Measurements from ENCODE around the gene ELL2. TPM values are rescaled to one million over a fixed set of nuclear protein-coding genes. Genes with fewer than 3 reads are reported as not detected.
"Not testable (repeated sequence)": the region's sequence is repeated elsewhere in the genome, so short reads cannot be mapped to it uniquely, and the experiment has no call there.

ELL2 gene
- total RNA-seq, 2 donors from 2014 or later = 80.0 to 104 TPM

GRCh38 chr5:95853490-95853889 is 108.2 kb downstream of the ELL2 start:
- Histone ChIP-seq H3K36me3 (no peaks in the 10 kb centered on the region), H3K4me1 (replicated peaks) (no peaks in the 10 kb centered on the region), H3K4me3 (no peak overlapping the region), H3K27ac (no peak overlapping the region), H3K27me3 (replicated peaks; ENCODE audit: insufficient read depth) (no peaks in the 10 kb centered on the region), H3K9me3 (no peaks in the 10 kb centered on the region)
- intact Hi-C loops (cut with DNase I) = no loop called here
- DNase-seq (ENCODE audit: low spot score) = no peak
- 90% methylated on average over 3 of the region's 3 CpGs for WGBS
- TF ChIP-seq CTCF (IDR thresholded peaks at IDR 0.05) = no peak
- TF ChIP-seq POLR2A (IDR thresholded peaks at IDR 0.05) = no peak
- TF ChIP-seq POLR2AphosphoS5 (IDR thresholded peaks at IDR 0.05) = no peak

DNA sequence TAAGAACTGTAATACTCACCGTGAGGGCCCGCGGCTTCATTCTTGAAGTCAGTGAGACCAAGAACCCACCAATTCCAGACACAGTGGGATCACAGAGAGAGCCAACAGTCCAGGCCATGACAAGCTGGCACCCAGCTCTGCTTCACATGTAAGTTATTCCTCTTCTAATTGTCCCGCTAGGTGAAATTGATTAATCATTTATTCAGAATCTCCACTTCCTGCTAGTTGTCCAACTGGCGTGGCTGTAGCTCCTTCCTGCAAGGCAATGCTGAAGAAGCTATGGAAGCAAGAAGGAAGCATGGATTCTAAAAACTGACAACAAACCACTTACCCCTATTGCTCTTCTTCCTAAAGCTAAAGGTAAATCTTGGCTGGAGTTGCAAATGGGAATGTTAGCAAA is 109.1 kb downstream of the ELL2 start:
- Histone ChIP-seq H3K36me3 (no peaks in the 10 kb centered on the region), H3K9me3 (no peaks in the 10 kb centered on the region), H3K4me1 (replicated peaks) (no peaks in the 10 kb centered on the region), H3K27ac (no peak overlapping the region), H3K4me3 (no peak overlapping the region), H3K27me3 (replicated peaks; ENCODE audit: insufficient read depth) (no peaks in the 10 kb centered on the region)
- TF ChIP-seq CTCF (IDR thresholded peaks at IDR 0.05) = no peak
- TF ChIP-seq POLR2A (IDR thresholded peaks at IDR 0.05) = no peak
- no peak for TF ChIP-seq POLR2AphosphoS5 (IDR thresholded peaks at IDR 0.05)
- intact Hi-C loops (cut with DNase I) = no loop called here
- 94% methylated on average over 5 of the region's 5 CpGs for WGBS
- DNase-seq (ENCODE audit: low spot score) = no peak

GRCh38 chr5:95851141-95851540 is 110.5 kb downstream of the ELL2 start:
- H3K36me3 ChIP-seq; H3K4me3 ChIP-seq; H3K27me3 ChIP-seq (replicated peaks; ENCODE audit: insufficient read depth); H3K4me1 ChIP-seq (replicated peaks); DNase-seq (ENCODE audit: low spot score); intact Hi-C loops (cut with DNase I); H3K9me3 ChIP-seq; H3K27ac ChIP-seq: not testable (repeated sequence)
- 98% methylated on average over 22 of the region's 34 CpGs for WGBS

GRCh38 chr5:95850391-95850894 is 111.2 kb downstream of the ELL2 start:
- DNase-seq (ENCODE audit: low spot score) = no peak
- Histone ChIP-seq H3K4me1 (replicated peaks) (no peaks in the 10 kb centered on the region), H3K4me3 (no peak overlapping the region), H3K27ac (no peak overlapping the region), H3K36me3 (no peaks in the 10 kb centered on the region), H3K9me3 (no peaks in the 10 kb centered on the region), H3K27me3 (replicated peaks; ENCODE audit: insufficient read depth) (no peaks in the 10 kb centered on the region)
- intact Hi-C loops (cut with DNase I) = no loop called here
- no peak for TF ChIP-seq POLR2AphosphoS5 (IDR thresholded peaks at IDR 0.05)
- TF ChIP-seq POLR2A (IDR thresholded peaks at IDR 0.05) = no peak
- TF ChIP-seq CTCF (IDR thresholded peaks at IDR 0.05) = no peak
- WGBS = 59% methylated on average over 5 of the region's 5 CpGs

DNA sequence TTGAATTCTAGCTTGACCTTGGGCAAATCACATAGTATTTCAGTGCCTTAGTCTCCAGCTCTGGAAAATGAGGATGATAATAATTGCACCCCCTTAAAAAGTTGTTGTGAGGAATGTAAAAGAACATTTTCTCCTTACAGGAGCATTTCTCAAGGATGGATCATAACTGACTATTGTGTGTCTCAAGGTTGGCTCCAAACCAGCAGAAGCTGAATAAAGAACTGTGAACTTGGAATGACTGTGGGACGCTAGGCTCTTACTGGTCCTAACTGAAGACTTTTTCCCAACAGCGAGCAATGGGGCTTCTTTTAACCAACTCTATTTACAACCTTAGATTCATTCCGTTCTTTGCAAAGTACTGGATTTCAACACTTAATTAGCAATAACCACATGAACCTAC is 113.0 kb downstream of the ELL2 start:
- TF ChIP-seq POLR2AphosphoS5 (IDR thresholded peaks at IDR 0.05) (no peak), POLR2A (IDR thresholded peaks at IDR 0.05) (no peak), CTCF (IDR thresholded peaks at IDR 0.05) (no peak)
- DNase-seq (ENCODE audit: low spot score) = no peak

More for the DNA sequence above, 113.0 kb downstream of the ELL2 start:
- intact Hi-C loops (cut with DNase I) = loop anchor here (5.0 to 10.0 kb wide), 2 partner anchors 201 to 294 kb away; partner anchors contain the start of genes ARSK, RFESD and SKIC3
- Histone ChIP-seq H3K27me3 (replicated peaks; ENCODE audit: insufficient read depth) (no peaks in the 10 kb centered on the region), H3K36me3 (no peaks in the 10 kb centered on the region), H3K4me3 (no peak overlapping the region), H3K4me1 (replicated peaks) (peaks cover 2% of the 10 kb centered on the region), H3K27ac (no peak overlapping the region), H3K9me3 (no peaks in the 10 kb centered on the region)
- 67% methylated on average over 3 of the region's 3 CpGs for WGBS

Data from prostate gland (tissue), 2 donors.